H9 (cell line): Measurements from ENCODE around the gene FAM174C. TPM values are rescaled to one million over a fixed set of nuclear protein-coding genes. Genes with fewer than 3 reads are reported as not detected.

ENCODE experiments used
- DNase-seq: peaks from one replicate; pipeline ENCODE4 v3.0.0-alpha.2; 2017
- H2AFZ ChIP-seq: one replicate; pipeline ENCODE4 v1.6.1; 2013; ENCODE audit warnings: mild to moderate bottlenecking, low read length, control low read depth, moderate library complexity
- H2AK5ac ChIP-seq: 2 replicates; pipeline ENCODE4 v1.6.1; 2013; ENCODE audit warnings: low read length, control low read depth, mixed read lengths; ENCODE audit not compliant: insufficient read length
- H2BK120ac ChIP-seq: one replicate; pipeline ENCODE4 v1.6.1; 2013; ENCODE audit warnings: low read depth, mild to moderate bottlenecking, low read length, control low read depth, inconsistent platforms; ENCODE audit not compliant: poor library complexity, severe bottlenecking
- H2BK12ac ChIP-seq: 2 replicates; pipeline ENCODE4 v1.6.1; 2013; ENCODE audit warnings: low read length, control low read depth, mixed read lengths, low read depth; ENCODE audit not compliant: insufficient read length
- H2BK15ac ChIP-seq: 2 replicates; pipeline ENCODE4 v1.6.1; 2013; ENCODE audit warnings: low read depth, low read length, control low read depth
- H2BK20ac ChIP-seq: one replicate; pipeline ENCODE4 v1.6.1; 2013; ENCODE audit warnings: low read depth, mild to moderate bottlenecking, low read length, control low read depth, inconsistent platforms; ENCODE audit not compliant: poor library complexity, severe bottlenecking
- H2BK5ac ChIP-seq: 2 replicates; pipeline ENCODE4 v1.6.1; 2013; ENCODE audit warnings: low read length, control low read depth, mixed read lengths; ENCODE audit not compliant: insufficient read length
- H3K14ac ChIP-seq: 2 replicates; pipeline ENCODE4 v1.6.1; 2013; ENCODE audit warnings: low read length, control low read depth; ENCODE audit not compliant: insufficient read depth
- H3K18ac ChIP-seq: 2 replicates; pipeline ENCODE4 v1.6.1; 2013; ENCODE audit warnings: low read depth, mild to moderate bottlenecking, mixed read lengths, low read length, control low read depth; ENCODE audit not compliant: insufficient read length
- H3K23ac ChIP-seq: 2 replicates; pipeline ENCODE4 v1.6.1; 2013; ENCODE audit warnings: low read length, control low read depth, mixed read lengths, low read depth; ENCODE audit not compliant: insufficient read length
- H3K23me2 ChIP-seq: 2 replicates; pipeline ENCODE4 v1.6.1; 2013; ENCODE audit warnings: low read depth, mild to moderate bottlenecking, mixed read lengths, low read length, control low read depth; ENCODE audit not compliant: insufficient read length, poor library complexity, severe bottlenecking
- H3K27ac ChIP-seq: 2 replicates; pipeline ENCODE4 v1.5.1; 2013; ENCODE audit warnings: low read length, control low read depth, mixed read lengths, low read depth; ENCODE audit not compliant: insufficient read length
- H3K27me3 ChIP-seq: 2 replicates; pipeline ENCODE4 v1.6.1; 2013; ENCODE audit warnings: low read length, control low read depth, inconsistent platforms; ENCODE audit not compliant: insufficient read depth
- H3K4ac ChIP-seq: 2 replicates; pipeline ENCODE4 v1.6.1; 2013; ENCODE audit warnings: low read depth, mild to moderate bottlenecking, control low read depth, inconsistent platforms, low read length, moderate library complexity
- H3K4me1 ChIP-seq: 2 replicates; pipeline ENCODE4 v1.6.1; 2013; ENCODE audit warnings: low read length, control low read depth, inconsistent platforms; ENCODE audit not compliant: insufficient read depth
- H3K4me2 ChIP-seq: 2 replicates; pipeline ENCODE4 v1.6.1; 2013; ENCODE audit warnings: low read length, control low read depth, mixed read lengths; ENCODE audit not compliant: insufficient read length, insufficient read depth
- H3K56ac ChIP-seq: 2 replicates; pipeline ENCODE4 v1.6.1; 2013; ENCODE audit warnings: low read depth, mild to moderate bottlenecking, mixed read lengths, low read length, control low read depth; ENCODE audit not compliant: insufficient read length
- H3K79me1 ChIP-seq: 2 replicates; pipeline ENCODE4 v1.6.1; 2013; ENCODE audit warnings: low read depth, mild to moderate bottlenecking, moderate library complexity, low read length, control low read depth, inconsistent platforms; ENCODE audit not compliant: insufficient read depth, poor library complexity, severe bottlenecking
- H3K79me2 ChIP-seq: 2 replicates; pipeline ENCODE4 v1.6.1; 2013; ENCODE audit warnings: low read length, control low read depth, inconsistent platforms; ENCODE audit not compliant: insufficient read depth
- H3K9ac ChIP-seq: 2 replicates; pipeline ENCODE4 v1.6.1; 2013; ENCODE audit warnings: low read length, control low read depth, mixed read lengths; ENCODE audit not compliant: insufficient read length; ENCODE audit errors: extremely low read depth
- H3K9me3 ChIP-seq: one replicate; pipeline ENCODE4 v1.6.1; 2013; ENCODE audit warnings: low read depth, low read length, inconsistent platforms; ENCODE audit not compliant: control insufficient read depth
- H3T11ph ChIP-seq: one replicate; pipeline ENCODE4 v1.6.1; 2013; ENCODE audit warnings: mild to moderate bottlenecking, low read length, control low read depth, inconsistent platforms
- H4K20me1 ChIP-seq: one replicate; pipeline ENCODE4 v1.6.1; 2013; ENCODE audit not compliant: control insufficient read depth, insufficient read length, insufficient read depth
- H4K5ac ChIP-seq: 2 replicates; pipeline ENCODE4 v1.6.1; 2013; ENCODE audit warnings: low read depth, mild to moderate bottlenecking, mixed read lengths, low read length, control low read depth; ENCODE audit not compliant: insufficient read length
- H4K8ac ChIP-seq: replicated peaks from 2 replicates; pipeline ENCODE4 v1.6.1; 2013; ENCODE audit warnings: low read length, control low read depth, mixed read lengths, low read depth; ENCODE audit not compliant: insufficient read length
- H4K91ac ChIP-seq: 2 replicates; pipeline ENCODE4 v1.6.1; 2013; ENCODE audit warnings: low read depth, mild to moderate bottlenecking, moderate library complexity, mixed read lengths, low read length, control low read depth; ENCODE audit not compliant: insufficient read length
- H3K27ac Mint-ChIP-seq, 3 experiments: 2 replicates in 2 of 3; 3 replicates in 1 of 3; pipeline ENCODE4 v1.8.0; 2020 to 2021; ENCODE audit warnings: mixed read lengths in 3 of 3, mild to moderate bottlenecking in 1 of 3, moderate library complexity in 1 of 3
- H3K27me3 Mint-ChIP-seq: 2 replicates; pipeline ENCODE4 v1.8.0; 2021; ENCODE audit warnings: low read depth, mild to moderate bottlenecking, moderate library complexity, mixed read lengths
- H3K36me3 Mint-ChIP-seq, 3 experiments: 2 replicates in 2 of 3; 3 replicates in 1 of 3; pipeline ENCODE4 v1.8.0; 2020 to 2021; ENCODE audit warnings: low read depth in 3 of 3, mixed read lengths in 3 of 3; ENCODE audit not compliant: insufficient read depth in 1 of 3
- H3K4me1 Mint-ChIP-seq, 2 experiments: 2 replicates each; pipeline ENCODE4 v1.8.0; 2020; ENCODE audit warnings: mixed read lengths in 2 of 2
- H3K4me3 Mint-ChIP-seq, 2 experiments: 2 replicates in 1 of 2; 3 replicates in 1 of 2; pipeline ENCODE4 v1.8.0; 2020 to 2021; ENCODE audit warnings: mild to moderate bottlenecking in 2 of 2, mixed read lengths in 2 of 2, moderate library complexity in 1 of 2
- H3K9me3 Mint-ChIP-seq, 2 experiments: 2 replicates in 1 of 2; 3 replicates in 1 of 2; pipeline ENCODE4 v1.8.0; 2020; ENCODE audit warnings: mild to moderate bottlenecking in 2 of 2, mixed read lengths in 2 of 2, moderate library complexity in 1 of 2
- WGBS: extraction: QIAGEN DNeasy Blood & Tissue Kit; methylation state at CpG from one replicate; pipeline ENCODE4 v1.1.7; 2013; ENCODE audit warnings: missing lambda C conversion rate, low lambda C conversion rate, mixed read lengths; ENCODE audit not compliant: insufficient read length; ENCODE audit errors: extremely low coverage; 5-methylcytosine and 5-hydroxymethylcytosine counted together
- total RNA-seq: library from RNA; stranded (reverse); gene quantifications from 2 replicates; pipeline ENCODE4 v1.2.1, GENCODE V29; 2021
- TF ChIP-seq, protein P1 (sequence below): fragments of 200-600 bp; sonication (generic); conservative IDR thresholded peaks from 3 replicates; pipeline ENCODE4 v1.8.0; 2021; ENCODE audit warnings: antibody characterized with exemption, mild to moderate bottlenecking

The FAM174C gene
- total RNA-seq, 1 experiment from 2014 or later, result 63.0 TPM

DNA sequence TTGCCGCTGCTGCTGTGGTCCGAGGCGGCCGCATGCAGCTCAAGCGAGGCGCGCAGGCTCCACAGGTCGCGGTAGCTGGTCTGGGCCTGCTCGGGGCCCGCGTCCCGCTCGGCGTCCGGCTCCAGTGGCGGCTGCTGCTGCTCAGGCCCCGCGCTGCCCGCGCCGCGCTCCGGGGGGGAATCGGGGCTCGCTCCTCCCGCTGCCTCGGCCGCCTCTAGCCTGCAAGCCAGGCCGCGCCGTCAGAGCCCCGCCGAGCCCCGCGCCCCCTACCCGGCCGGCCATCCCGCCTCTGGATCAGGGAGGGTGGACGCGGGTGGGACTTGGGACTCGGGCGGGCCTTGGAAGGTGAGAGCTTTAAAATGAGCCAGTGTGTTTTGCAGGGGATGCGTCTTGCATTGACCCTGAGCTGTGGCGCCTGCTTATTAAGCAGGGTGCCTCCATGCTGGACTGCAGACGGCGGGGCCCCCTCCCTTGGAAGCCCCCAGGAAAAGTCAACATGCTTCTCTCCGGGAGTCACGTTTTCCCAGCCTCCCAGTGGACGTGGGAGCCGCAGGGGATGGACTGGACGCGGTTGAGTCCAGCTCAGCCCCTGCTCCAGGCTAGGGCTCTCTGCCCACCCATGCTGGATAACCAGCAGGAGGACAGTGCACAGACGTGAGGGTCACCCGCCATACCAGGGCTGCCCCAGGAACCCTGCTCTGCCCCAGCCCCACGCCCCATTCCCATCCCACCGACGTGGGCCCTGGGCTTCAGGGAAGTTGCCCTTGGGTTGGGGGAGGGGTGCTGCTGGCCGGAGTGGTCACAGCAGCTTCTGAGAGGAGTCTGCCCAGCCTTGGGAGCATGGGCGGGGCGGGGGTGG is 45.2 kb upstream of the FAM174C start:
- Histone ChIP-seq H3K4me1 (no peaks in the 10 kb centered on the region), H3T11ph (no peak overlapping the region), H2BK5ac (no peak overlapping the region), H2BK120ac (no peak overlapping the region), H3K18ac (no peak overlapping the region), H4K8ac (no peak overlapping the region), H4K5ac (no peak overlapping the region), H3K23me2 (no peaks in the 10 kb centered on the region), H2BK12ac (no peak overlapping the region), H2BK15ac (no peak overlapping the region), H3K79me1 (no peaks in the 10 kb centered on the region), H2BK20ac (no peak overlapping the region), H3K4me2 (no peak overlapping the region), H2AFZ (no peak overlapping the region), H3K9me3 (no peaks in the 10 kb centered on the region), H2AK5ac (no peak overlapping the region), H3K79me2 (no peaks in the 10 kb centered on the region), H3K14ac (no peak overlapping the region), H3K23ac (no peak overlapping the region), H4K91ac (no peak overlapping the region), H3K9ac (no peak overlapping the region), H4K20me1 (no peaks in the 10 kb centered on the region), H3K56ac (no peak overlapping the region), H3K27me3 (no peaks in the 10 kb centered on the region), H3K27ac (no peak overlapping the region), H3K4ac (no peak overlapping the region)
- Mint-ChIP-seq H3K4me1 (0 out of 4 replicates have a peak, but pooled peaks cover 0 to 2% of the 10 kb centered on the region in 2 experiments), H3K36me3 (peaks cover 2 to 25% (median 21%) of the 10 kb centered on the region in 3 experiments; a peak in 5 of 7 replicates), H3K27me3 (no peaks in the 10 kb centered on the region), H3K27ac (no peak overlapping the region), H3K4me3 (no peak overlapping the region), H3K9me3 (no peaks in the 10 kb centered on the region)
- DNase-seq, result no peak
- TF ChIP-seq, protein P1, sequence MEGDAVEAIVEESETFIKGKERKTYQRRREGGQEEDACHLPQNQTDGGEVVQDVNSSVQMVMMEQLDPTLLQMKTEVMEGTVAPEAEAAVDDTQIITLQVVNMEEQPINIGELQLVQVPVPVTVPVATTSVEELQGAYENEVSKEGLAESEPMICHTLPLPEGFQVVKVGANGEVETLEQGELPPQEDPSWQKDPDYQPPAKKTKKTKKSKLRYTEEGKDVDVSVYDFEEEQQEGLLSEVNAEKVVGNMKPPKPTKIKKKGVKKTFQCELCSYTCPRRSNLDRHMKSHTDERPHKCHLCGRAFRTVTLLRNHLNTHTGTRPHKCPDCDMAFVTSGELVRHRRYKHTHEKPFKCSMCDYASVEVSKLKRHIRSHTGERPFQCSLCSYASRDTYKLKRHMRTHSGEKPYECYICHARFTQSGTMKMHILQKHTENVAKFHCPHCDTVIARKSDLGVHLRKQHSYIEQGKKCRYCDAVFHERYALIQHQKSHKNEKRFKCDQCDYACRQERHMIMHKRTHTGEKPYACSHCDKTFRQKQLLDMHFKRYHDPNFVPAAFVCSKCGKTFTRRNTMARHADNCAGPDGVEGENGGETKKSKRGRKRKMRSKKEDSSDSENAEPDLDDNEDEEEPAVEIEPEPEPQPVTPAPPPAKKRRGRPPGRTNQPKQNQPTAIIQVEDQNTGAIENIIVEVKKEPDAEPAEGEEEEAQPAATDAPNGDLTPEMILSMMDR, result no peak
- WGBS, result no CpG with 5 or more reads among the region's 61 CpGs
